ENCODE data around the gene SIGLECL1.

SIGLECL1 gene

DNA sequence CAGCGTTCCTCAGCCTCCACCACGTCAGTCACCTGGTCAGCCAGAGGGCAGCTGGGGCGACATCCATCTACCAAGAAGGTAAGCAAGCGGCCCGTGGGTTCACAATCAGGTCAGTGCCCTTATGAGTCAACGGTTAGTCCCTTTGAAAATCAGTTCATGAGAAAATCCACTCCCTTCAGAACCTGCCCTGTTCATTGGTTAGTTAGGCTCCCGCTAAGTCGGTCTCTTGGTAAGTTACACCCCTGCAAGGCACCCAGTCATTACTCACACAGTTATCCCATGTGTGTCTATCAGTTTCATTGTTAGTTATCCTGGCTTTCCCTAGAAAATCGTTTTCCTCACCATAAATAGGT, 564 bp downstream of the SIGLECL1 start:
- Histone ChIP-seq H3F3A (ENCODE audit: control insufficient read depth, insufficient read depth) (no peaks in the 10 kb centered on the region), H3K9me3 (ENCODE audit: control insufficient read depth, insufficient read depth, low read length) (peaks cover 7% of the 10 kb centered on the region; the same call in 1 of the 2 replicates), H3K27me3 (ENCODE audit: control insufficient read depth, low read length) (no peaks in the 10 kb centered on the region), H3K79me2 (ENCODE audit: control insufficient read depth, low read length) (no peaks in the 10 kb centered on the region), H3K27ac (ENCODE audit: low read depth, low read length) (no peak overlapping the region), H3K4me2 (ENCODE audit: low read length) (no peak overlapping the region), H3K4me1 (ENCODE audit: control insufficient read depth, low read length) (peaks cover 7% of the 10 kb centered on the region), H3K9me2 (replicated peaks; ENCODE audit: control insufficient read depth, low read length) (no peaks in the 10 kb centered on the region), H3K4me3 (ENCODE audit: low read length) (no peak overlapping the region), H4K20me1 (ENCODE audit: control insufficient read depth, insufficient read depth, low read depth, low read length) (no peaks in the 10 kb centered on the region), H3K36me3 (ENCODE audit: control insufficient read depth, low read length) (no peaks in the 10 kb centered on the region)
- TF ChIP-seq, protein P1, sequence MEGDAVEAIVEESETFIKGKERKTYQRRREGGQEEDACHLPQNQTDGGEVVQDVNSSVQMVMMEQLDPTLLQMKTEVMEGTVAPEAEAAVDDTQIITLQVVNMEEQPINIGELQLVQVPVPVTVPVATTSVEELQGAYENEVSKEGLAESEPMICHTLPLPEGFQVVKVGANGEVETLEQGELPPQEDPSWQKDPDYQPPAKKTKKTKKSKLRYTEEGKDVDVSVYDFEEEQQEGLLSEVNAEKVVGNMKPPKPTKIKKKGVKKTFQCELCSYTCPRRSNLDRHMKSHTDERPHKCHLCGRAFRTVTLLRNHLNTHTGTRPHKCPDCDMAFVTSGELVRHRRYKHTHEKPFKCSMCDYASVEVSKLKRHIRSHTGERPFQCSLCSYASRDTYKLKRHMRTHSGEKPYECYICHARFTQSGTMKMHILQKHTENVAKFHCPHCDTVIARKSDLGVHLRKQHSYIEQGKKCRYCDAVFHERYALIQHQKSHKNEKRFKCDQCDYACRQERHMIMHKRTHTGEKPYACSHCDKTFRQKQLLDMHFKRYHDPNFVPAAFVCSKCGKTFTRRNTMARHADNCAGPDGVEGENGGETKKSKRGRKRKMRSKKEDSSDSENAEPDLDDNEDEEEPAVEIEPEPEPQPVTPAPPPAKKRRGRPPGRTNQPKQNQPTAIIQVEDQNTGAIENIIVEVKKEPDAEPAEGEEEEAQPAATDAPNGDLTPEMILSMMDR (IDR thresholded peaks at IDR 0.05; ENCODE audit: low read depth, low read length, poor library complexity, severe bottlenecking), result no peak
- no peak for TF ChIP-seq EZH2phosphoT487 (IDR thresholded peaks at IDR 0.05; ENCODE audit: borderline replicate concordance, low read length)

DNA sequence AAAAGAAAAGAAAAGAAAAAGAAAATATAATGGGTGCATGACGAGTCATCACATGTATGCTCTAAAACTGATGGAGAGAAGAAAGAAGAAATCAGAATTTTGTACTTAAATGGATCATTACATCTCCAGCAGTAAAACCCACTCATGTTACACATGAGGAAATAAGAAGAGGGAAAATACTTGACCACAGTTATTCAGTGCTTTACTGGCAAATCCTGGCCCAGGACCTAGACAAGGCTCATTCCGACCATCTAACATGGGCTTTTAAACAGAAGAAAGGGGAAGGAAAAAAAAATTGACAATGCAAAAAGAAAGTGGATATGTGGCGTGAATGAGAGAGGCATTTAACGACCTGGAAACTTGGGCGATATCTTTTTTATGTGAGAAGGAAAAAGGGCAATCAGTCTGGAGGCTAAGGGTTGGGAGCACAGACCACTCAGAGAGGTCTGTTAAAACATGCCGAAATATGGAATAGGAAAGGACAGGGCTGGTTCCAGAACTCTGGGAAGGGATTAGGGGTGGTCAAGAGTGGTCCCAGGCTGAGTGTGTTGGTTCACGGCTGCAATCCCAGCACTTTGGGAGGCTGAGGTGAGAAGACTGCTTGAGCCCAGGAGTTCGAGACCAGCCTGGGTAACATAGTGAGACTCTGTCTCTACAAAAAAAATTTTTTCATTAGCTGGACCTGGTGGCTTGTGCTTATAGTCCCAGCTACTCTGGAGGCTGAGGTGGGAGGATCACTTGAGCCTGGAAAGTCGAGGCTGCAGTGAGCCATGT, 1.6 kb downstream of the SIGLECL1 start:
- no peak for TF ChIP-seq EZH2phosphoT487 (IDR thresholded peaks at IDR 0.05; ENCODE audit: borderline replicate concordance, low read length)
- TF ChIP-seq, protein P1 (IDR thresholded peaks at IDR 0.05; ENCODE audit: low read depth, low read length, poor library complexity, severe bottlenecking), result no peak
- no peak overlapping the region for H3K27ac ChIP-seq (ENCODE audit: low read depth, low read length)
- H3K79me2 ChIP-seq (ENCODE audit: control insufficient read depth, low read length), result no peaks in the 10 kb centered on the region
- H3K36me3 ChIP-seq (ENCODE audit: control insufficient read depth, low read length), result no peaks in the 10 kb centered on the region
- no peaks in the 10 kb centered on the region for H3F3A ChIP-seq (ENCODE audit: control insufficient read depth, insufficient read depth)
- no peaks in the 10 kb centered on the region for H3K9me2 ChIP-seq (replicated peaks; ENCODE audit: control insufficient read depth, low read length)
- no peaks in the 10 kb centered on the region for H4K20me1 ChIP-seq (ENCODE audit: control insufficient read depth, insufficient read depth, low read depth, low read length)
- H3K4me2 ChIP-seq (ENCODE audit: low read length), result no peak overlapping the region
- H3K4me3 ChIP-seq (ENCODE audit: low read length), result no peak overlapping the region
- H3K4me1 ChIP-seq (ENCODE audit: control insufficient read depth, low read length), result peaks cover 12% of the 10 kb centered on the region
- H3K27me3 ChIP-seq (ENCODE audit: control insufficient read depth, low read length), result no peaks in the 10 kb centered on the region
- peaks cover 7% of the 10 kb centered on the region; the same call in 1 of the 2 replicates for H3K9me3 ChIP-seq (ENCODE audit: control insufficient read depth, insufficient read depth, low read length)

DNA sequence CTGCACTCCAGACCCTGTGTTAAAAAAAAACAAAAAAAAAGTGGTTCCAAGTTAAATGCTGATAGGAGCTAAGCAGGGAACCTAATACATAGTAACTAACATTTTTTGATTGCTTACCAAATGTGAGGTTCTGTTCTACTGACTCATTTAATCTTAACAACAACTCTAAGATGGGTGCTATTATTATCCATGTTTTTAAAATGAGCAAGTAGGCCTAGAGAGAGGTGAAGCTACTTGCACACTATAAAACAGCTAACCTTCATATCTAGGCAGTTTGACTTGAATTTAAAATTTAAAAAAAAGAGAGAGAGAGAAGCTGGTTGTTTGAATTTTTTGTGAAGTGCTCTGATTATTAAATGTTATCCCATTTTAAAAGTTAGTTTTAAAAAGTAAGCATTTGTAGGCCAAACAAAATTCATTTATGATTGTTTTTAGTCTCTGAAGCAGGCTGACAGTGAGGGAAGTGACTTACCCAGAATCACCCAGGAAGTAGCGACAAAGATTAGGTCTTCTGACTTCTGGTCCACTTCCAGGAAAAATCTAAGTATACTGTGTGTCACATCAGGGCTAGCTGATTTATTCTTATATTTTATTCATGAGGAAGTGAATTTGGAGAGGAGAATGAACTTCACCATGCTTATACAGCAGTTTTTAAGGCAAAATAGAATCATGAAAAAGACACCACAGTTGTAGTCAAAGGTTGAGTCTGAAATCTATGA, 2.4 kb downstream of the SIGLECL1 start:
- Histone ChIP-seq H3K4me2 (ENCODE audit: low read length) (no peak overlapping the region), H3K79me2 (ENCODE audit: control insufficient read depth, low read length) (no peaks in the 10 kb centered on the region)
- TF ChIP-seq EZH2phosphoT487 (IDR thresholded peaks at IDR 0.05; ENCODE audit: borderline replicate concordance, low read length), result no peak
- TF ChIP-seq, protein P1 (IDR thresholded peaks at IDR 0.05; ENCODE audit: low read depth, low read length, poor library complexity, severe bottlenecking), result no peak

More for the DNA sequence above, 2.4 kb downstream of the SIGLECL1 start:
- Histone ChIP-seq H3K36me3 (ENCODE audit: control insufficient read depth, low read length) (no peaks in the 10 kb centered on the region), H3K9me3 (ENCODE audit: control insufficient read depth, insufficient read depth, low read length) (peaks cover 7% of the 10 kb centered on the region; the same call in 1 of the 2 replicates), H3K27me3 (ENCODE audit: control insufficient read depth, low read length) (no peaks in the 10 kb centered on the region), H3K27ac (ENCODE audit: low read depth, low read length) (no peak overlapping the region), H3F3A (ENCODE audit: control insufficient read depth, insufficient read depth) (no peaks in the 10 kb centered on the region), H4K20me1 (ENCODE audit: control insufficient read depth, insufficient read depth, low read depth, low read length) (no peaks in the 10 kb centered on the region), H3K4me3 (ENCODE audit: low read length) (no peak overlapping the region), H3K9me2 (replicated peaks; ENCODE audit: control insufficient read depth, low read length) (no peaks in the 10 kb centered on the region), H3K4me1 (ENCODE audit: control insufficient read depth, low read length) (peaks cover 15% of the 10 kb centered on the region)

All from DOHH2 (cell line).